HG02852 (cell line): ENCODE data around the gene ZNF488.

ENCODE experiments used
- ATAC-seq: cut with Tn5 transposase; IDR thresholded peaks from one replicate; pipeline ENCODE4 v1.9.1; 2021; ENCODE audit warnings: mild to moderate bottlenecking, moderate library complexity; ENCODE audit not compliant: unreplicated experiment

The ZNF488 gene

DNA sequence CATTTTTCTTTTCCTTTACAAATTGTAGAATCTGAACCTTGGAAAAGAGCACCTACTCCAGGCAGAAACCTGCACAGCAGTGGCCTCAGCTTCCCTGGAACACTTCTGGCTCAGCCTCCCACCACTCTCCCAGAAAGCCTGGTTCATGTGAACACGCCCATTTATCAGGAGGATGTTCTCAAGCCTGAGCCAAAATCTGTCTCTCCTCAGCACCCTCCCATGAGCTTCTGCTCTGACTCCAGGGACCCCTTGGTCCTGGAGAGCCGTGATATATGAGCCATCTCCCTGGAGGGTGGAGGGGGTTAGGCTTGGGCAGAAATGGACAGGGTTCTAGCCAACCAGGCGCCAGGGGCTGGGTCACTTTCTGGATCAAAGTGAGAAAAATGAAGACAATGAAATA lies 51.7 kb downstream of the ZNF488 start:
- no peak for ATAC-seq

DNA sequence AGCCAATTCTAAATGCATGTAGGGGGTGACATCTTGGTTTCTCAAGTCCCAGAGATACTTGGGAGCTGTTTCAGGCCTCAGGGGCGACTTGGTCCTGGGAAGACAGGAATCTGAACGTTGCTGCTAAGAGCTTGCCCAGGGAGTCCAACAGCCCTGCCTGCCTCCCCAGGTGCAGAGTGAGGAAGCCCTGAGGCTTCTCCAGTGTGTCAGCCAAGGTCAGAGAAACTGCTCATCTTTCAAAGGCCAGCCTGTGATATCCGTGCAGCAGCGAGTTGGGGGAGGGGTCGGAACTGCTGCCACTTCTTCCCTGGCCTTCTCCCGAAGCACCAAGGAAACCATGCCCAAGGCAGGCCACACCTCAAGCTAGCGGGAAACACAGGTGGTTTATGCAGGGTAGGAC lies 52.1 kb downstream of the ZNF488 start:
- no peak for ATAC-seq

DNA sequence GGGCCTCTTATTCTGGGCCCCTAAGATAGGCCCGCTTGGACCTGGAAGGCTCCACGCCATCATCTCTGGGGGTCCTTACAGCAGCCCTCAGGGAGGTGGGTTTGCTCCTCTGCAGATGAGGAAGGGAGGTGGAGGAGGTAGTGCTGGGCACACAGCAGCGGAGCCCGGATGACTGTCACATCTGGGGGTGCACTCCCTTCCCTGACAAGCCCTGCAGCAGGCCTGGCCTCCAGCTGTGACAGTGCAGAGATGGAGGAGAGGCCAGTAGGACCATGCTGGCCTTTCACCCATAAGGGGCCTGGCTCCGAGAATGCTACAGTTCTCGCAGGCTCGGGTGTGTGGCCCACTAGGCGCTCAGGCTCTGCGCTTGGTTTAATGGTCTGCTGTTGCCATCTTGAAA lies 52.6 kb downstream of the ZNF488 start:
- ATAC-seq, result no peak

DNA sequence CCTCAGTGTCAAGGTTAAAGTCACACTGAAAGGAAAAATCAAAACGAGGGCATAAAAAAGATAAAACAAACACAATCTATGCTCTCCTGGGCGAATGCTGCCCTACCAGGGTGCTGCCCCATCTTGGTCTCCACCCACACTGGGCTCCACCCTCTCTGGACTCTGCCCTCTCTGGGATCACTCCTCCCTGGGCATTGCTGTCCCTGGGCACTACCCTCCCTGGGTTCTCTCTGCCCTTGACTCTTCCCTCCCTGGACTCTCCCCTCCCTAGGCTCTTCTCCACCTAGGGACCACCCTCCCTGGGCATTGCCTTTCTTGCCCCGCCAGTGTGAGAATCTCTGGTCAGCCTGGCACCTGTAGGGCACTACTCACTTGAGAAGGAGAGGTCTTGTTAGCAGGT lies 53.3 kb downstream of the ZNF488 start:
- no peak for ATAC-seq

DNA sequence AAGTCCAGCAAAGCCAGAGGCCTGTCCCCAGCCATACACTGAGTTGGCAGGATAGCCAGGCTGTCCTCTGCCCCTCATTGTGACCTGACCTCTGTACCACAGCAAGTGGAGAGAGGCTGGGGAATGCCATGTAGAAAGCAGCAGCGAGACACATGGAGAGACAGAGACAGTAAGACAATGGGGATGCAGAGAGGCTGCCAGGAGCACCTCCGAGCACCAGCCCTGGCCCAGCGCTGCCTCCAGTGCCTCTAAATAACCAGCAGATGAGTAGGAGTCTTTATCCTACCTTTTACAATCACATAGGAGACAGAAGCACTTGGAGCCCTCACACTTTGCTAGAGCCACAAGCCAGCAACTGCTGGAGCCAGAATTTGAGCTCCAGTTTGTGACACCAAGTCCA lies 53.7 kb downstream of the ZNF488 start:
- no peak for ATAC-seq

DNA sequence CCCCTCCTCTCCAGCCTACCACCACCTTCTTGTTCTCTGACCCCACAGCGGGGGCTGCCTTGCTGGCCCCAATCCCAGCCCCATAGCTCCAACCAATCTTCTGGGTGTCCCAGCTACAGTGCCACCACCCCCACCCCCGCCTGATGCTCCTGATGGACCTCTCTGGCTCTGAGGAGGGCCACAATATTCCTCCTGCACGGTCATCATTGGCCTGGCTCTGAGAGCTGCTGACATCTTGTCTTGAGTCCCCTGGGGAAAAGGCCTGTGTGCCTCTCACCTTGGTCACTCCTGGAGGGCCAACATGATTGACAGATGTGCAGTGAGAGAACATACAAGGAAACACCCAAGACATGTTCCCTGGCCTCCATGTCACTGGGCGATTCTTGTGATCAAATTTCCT lies 54.2 kb downstream of the ZNF488 start:
- no peak for ATAC-seq

DNA sequence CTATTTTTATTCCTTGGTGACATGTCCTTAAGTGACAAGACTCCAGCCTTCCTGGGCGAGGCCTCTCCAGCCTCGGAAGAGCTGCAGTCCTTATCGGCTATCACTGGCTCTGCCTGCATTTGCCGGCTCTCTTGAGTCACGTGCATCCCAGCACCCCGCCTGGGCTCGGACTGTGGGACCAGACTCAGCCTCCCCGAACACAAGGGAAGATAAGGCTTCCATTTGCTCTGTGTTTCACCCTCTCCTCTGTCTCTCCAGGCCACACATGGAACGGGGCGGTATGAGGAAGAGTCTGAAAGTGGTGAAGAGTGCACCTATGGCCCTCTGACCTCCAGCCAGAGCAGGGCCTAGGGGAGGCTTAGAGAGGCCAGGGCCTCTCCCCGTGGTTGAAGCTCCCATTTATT lies 57.2 kb downstream of the ZNF488 start:
- no peak for ATAC-seq

DNA sequence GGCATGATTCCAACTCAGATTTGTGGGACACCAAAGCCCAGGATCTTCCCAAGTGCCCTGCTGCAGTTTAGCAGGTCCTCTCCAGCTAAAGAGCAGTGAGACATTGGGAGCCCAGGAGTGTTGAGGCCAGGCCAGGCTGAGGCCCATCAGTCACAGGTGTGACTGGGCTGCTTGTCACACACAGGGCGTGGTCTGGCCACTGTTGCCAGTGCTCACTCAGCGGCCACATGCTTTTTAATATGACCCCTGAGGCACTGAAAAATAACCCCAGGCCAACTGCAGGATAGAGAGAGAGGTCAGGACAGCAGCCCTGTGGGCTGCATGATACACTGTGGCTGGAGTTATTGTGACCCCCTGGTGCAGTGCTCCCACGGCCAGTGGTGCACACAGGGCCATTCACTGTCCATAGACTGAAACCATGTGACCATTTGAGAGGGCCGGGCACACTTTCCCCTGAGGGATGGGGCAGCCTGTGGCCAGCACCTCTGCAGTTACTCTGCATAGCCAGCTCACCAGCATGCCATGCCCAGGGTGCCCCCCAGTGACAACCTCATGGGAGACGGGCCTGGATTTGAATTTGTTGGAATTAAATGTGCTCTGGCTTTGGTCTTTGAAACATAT lies 57.7 kb downstream of the ZNF488 start:
- no peak for ATAC-seq

DNA sequence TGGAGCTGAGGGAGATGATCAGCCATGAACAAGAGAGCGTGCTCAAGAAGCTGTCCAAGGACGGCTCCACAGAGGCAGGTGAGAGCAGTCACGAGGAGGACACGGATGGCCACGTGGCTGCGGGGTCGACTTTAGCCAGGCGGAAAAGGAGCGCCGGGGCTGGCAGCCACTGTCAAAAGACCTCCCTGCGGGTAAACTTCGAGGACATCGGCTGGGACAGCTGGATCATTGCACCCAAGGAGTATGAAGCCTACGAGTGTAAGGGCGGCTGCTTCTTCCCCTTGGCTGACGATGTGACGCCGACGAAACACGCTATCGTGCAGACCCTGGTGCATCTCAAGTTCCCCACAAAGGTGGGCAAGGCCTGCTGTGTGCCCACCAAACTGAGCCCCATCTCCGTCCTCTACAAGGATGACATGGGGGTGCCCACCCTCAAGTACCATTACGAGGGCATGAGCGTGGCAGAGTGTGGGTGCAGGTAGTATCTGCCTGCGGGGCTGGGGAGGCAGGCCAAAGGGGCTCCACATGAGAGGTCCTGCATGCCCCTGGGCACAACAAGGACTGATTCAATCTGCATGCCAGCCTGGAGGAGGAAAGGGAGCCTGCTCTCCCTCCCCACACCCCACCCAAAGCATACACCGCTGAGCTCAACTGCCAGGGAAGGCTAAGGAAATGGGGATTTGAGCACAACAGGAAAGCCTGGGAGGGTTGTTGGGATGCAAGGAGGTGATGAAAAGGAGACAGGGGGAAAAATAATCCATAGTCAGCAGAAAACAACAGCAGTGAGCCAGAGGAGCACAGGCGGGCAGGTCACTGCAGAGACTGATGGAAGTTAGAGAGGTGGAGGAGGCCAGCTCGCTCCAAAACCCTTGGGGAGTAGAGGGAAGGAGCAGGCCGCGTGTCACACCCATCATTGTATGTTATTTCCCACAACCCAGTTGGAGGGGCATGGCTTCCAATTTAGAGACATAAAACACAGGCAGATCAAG lies 58.5 kb downstream of the ZNF488 start:
- ATAC-seq, result no peak

DNA sequence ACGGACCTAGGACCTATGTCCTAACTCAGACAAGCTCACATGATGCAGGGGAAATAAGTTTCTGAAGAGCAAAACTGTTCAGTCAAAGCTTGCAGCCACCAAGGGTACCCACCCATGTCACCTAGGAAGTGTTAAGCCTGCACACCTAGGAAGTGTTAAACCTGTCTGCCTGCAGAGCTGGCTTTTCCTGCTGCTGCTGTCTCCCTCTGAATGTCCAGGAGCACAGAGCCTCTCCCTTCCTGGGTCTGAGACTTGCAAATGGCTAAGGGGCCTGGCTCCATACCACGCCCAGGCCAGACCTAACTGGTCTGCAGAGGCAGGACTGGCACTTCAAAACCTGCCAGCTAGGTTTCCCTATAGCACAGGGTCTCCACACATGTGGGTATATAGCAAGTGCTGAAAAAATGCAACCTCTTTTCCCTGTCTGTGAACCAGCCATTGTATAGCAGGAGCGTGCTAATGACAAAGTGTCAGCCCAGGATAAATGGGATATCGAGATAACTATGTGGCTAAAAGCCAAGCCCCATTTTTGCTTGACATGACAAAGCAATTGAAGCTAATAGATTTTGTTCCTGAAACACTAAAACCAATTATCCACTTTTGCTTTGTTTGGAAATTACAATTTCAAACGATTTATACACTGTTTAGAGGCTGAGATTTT lies 60.3 kb downstream of the ZNF488 start:
- no peak for ATAC-seq

DNA sequence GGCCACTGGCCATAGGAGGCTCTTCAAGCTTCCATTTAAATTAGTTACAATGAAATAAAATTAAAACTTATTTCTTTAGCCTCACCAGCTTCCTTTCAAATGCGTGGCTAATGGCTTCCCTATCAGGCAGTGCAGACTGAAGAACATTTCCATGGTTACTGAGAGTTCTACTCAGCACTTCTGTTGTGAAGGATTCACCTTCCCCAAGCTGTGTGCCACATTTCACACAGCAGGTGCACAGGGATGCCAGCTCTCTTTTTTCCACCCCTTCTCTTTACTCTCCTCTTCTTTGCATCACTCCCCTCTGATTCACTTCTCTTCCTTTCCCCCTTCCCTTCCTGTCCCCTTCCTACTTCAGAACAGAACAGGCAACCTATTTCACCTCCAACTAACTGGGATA lies 61.0 kb downstream of the ZNF488 start:
- no peak for ATAC-seq

DNA sequence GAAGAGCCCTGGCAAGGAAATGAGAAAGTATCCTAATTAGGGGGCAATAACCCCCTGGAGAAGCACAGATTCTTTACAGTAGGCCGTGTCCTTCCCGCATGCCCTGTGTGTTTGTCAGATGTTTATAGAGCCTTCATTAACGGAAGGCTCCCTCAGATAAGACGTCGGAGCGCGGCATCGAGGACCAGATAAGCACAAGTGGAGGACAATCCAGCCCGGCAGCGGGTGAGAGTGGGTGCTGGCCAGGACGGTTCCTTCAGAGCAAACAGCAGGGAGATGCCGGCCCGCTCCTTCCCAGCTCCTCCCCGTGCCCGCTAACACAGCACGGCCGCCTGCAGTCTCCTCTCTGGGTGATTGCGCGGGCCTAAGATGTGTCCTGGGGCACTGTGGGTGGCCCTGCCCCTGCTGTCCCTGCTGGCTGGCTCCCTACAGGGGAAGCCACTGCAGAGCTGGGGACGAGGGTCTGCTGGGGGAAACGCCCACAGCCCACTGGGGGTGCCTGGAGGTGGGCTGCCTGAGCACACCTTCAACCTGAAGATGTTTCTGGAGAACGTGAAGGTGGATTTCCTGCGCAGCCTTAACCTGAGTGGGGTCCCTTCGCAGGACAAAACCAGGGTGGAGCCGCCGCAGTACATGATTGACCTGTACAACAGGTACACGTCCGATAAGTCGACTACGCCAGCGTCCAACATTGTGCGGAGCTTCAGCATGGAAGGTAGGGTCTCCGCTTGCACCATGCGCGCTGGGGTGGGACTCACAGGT lies 61.6 kb downstream of the ZNF488 start, which contains the start of gene GDF2:
Gene GDF2 (plus strand): TSS at position 155 of the 762 bp plus-strand sequence. CDS start 215 bp downstream, at position 370.
- ATAC-seq, result no peak

DNA sequence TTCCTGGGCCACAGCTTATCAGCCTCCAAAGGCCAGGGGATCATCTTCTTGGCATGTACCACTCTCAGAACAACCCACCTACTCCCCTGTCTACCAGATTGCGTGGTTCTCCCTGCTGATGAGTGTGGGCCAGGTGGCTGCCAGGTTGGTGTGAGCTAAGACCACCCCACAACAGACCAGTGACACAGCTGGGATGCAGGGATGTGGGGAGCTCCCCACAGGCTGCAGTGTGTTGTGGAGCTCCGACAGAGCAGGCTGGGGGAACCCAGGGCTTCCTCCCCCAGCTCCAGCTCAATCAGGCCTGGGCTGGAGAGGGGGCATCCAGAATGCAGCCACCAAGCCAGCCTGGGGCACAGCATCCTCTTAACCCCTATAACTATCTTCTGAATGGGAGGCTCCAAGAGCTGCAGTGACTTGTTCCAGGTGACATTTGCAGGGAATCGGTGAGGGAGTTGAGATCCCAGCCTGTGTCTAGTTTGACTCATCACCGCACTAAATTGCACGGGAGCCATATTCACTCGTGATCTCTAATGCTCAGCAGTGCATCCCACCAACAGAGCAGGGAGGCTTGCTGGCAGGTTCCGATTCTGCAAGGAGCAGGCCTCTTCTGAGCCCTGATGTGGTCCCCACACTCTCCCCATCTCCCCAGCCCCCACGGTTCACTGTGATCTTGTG lies 62.4 kb downstream of the ZNF488 start:
- no peak for ATAC-seq

DNA sequence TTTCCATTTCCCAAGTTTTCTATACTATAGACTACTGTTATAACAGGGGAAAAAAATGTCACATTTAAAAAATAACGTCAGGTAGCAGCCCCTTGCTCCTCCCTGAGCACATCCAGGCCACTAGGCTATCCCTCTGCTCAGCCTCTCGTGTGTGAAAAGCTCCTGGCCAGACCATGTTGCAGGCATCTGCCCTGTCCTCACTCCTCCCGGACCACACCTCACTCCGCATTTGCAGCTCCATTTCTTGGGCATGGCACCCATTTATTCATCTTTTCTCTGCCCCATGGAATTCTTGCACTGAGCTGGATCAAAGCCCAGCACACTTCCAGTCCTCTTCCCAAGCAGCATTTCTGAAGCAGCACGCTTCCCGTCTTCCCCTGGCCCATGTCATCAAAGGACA lies 63.3 kb downstream of the ZNF488 start:
- no peak for ATAC-seq

DNA sequence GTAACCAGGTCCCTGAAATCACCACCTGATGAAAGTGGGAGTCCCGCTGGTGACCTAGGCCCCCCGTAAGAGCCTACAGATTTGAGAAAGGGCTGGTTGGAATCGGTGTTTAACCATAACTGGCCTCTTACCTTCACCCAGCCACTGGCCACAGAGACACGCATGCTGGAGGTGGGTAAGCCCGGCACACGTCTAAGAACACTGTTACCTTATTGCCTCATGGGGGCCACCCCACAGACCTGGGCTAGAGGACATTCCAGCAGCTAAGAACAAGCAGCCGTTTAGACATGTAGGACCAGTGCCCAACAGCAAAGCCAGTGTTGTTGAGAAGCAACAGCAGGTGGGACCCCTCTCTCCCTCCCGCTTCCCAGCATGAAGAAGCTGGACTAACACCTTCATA lies 64.3 kb downstream of the ZNF488 start:
- no peak for ATAC-seq

DNA sequence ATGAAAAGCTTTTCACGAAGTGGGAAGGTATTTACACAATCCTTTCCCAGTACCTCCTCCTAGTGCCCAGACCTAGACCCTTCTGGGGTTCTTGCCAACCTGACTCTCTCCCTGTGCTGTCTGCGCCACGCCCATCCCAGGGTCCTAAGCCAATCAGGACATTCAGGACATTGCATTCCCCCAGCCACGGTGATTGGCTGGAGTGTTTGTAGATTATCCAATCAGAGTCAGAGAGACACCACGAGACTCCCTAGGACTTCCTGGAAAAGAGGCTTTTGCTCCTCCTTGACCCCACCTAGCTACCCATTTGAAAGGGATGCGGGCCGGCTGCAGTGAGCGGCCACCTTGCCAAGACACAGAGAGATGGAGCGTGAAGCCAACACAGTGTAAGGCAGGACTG lies 65.4 kb downstream of the ZNF488 start:
- no peak for ATAC-seq

DNA sequence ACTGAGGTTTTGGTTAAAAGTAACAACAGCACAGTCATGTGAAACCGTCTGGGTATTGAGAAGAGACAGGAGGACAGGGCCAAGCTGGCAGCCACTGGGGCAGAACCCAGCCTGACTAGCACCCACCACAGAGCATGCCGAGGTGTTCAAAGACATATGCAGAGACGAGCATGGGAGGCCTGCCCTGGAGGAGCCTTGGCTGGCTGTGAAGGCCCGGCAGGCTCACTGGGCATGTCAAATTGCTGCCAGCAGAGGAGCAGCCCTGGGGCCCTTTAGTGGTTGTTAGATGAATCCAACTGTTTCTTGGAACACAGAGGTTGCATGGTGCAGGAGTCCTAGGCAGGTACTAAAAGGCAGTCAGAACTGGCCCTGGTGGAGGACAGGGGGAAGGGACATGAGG lies 66.8 kb downstream of the ZNF488 start:
- ATAC-seq, result no peak

DNA sequence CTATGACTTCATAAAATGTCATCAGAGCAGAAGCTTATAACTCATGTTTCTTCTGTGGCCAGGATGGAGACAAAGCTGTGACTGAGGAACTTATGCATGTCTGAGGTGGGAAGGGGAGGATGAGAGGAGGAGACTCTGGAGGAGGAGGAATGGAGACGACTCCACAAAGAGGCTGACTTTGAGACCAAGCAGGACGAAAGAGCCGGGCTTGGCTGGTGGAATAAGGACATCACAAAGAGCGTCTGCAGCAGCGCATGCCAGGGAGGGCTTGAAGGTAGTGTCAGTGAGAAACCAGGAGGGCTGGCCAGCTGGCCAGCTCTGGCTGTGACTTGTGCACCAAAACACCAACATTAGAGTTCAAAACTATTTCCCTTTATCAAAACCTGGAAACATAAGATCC lies 68.0 kb downstream of the ZNF488 start:
- ATAC-seq, result no peak
